ENCODE measurements around the gene SIL1.
A peak's percentile ranks its signal among the peaks of the same experiment; 100 is the strongest.
"Not testable (repeated sequence)": the region's sequence is repeated elsewhere in the genome, so short reads cannot be mapped to it uniquely, and the experiment has no call there.

The SIL1 gene

GRCh38 chr5:139199321-139199720, 1.2 kb upstream of the SIL1 start:
- DNase-seq (ENCODE audit: low spot score): no peak

- no peak for DNase-seq (ENCODE audit: low spot score)
Measured at GRCh38 chr5:139196296-139196956, 1.7 kb downstream of the SIL1 start.

GRCh38 chr5:139194486-139194885, 3.7 kb downstream of the SIL1 start:
- no peak for DNase-seq (ENCODE audit: low spot score)

- no peak for DNase-seq (ENCODE audit: low spot score)
Measured at GRCh38 chr5:139193928-139194327, 4.2 kb downstream of the SIL1 start.

GRCh38 chr5:139192906-139193305, 5.3 kb downstream of the SIL1 start:
- not testable (repeated sequence) for DNase-seq (ENCODE audit: low spot score)

- DNase-seq (ENCODE audit: low spot score): not testable (repeated sequence)
Measured at GRCh38 chr5:139191954-139192353, 6.2 kb downstream of the SIL1 start.

- peak; percentile 53 for DNase-seq (ENCODE audit: low spot score)
Measured at GRCh38 chr5:139190125-139190524, 8.0 kb downstream of the SIL1 start.

- no peak for DNase-seq (ENCODE audit: low spot score)
Measured at GRCh38 chr5:139188558-139189270, 9.5 kb downstream of the SIL1 start.

- DNase-seq (ENCODE audit: low spot score): no peak
Measured at GRCh38 chr5:139186752-139187326, 11.3 kb downstream of the SIL1 start.

GRCh38 chr5:139186261-139186660, 11.9 kb downstream of the SIL1 start:
- no peak for DNase-seq (ENCODE audit: low spot score)

GRCh38 chr5:139185589-139185988, 12.6 kb downstream of the SIL1 start:
- no peak for DNase-seq (ENCODE audit: low spot score)

GRCh38 chr5:139183502-139183901, 14.7 kb downstream of the SIL1 start:
- no peak for DNase-seq (ENCODE audit: low spot score)

GRCh38 chr5:139182528-139183296, 15.5 kb downstream of the SIL1 start:
- DNase-seq (ENCODE audit: low spot score): no peak

GRCh38 chr5:139181835-139182452, 16.2 kb downstream of the SIL1 start:
- DNase-seq (ENCODE audit: low spot score): peak; percentile 43

GRCh38 chr5:139181322-139181730, 16.8 kb downstream of the SIL1 start:
- DNase-seq (ENCODE audit: low spot score): peak; percentile 72

GRCh38 chr5:139180850-139181249, 17.3 kb downstream of the SIL1 start:
- DNase-seq (ENCODE audit: low spot score): no peak

- not testable (repeated sequence) for DNase-seq (ENCODE audit: low spot score)
Measured at GRCh38 chr5:139179778-139180513, 18.2 kb downstream of the SIL1 start.

- DNase-seq (ENCODE audit: low spot score): no peak
Measured at GRCh38 chr5:139178935-139179334, 19.2 kb downstream of the SIL1 start.

- DNase-seq (ENCODE audit: low spot score): no peak
Measured at GRCh38 chr5:139178589-139178917, 19.6 kb downstream of the SIL1 start.

GRCh38 chr5:139177809-139178588, 20.2 kb downstream of the SIL1 start:
- DNase-seq (ENCODE audit: low spot score): no peak

- DNase-seq (ENCODE audit: low spot score): not testable (repeated sequence)
Measured at GRCh38 chr5:139177281-139177680, 20.9 kb downstream of the SIL1 start.
